Testis (tissue), 2 donors: Measurements from ENCODE around the gene IRX4.

ENCODE experiments used
- CTCF ChIP-seq, 3 experiments: fragments of 450-650 bp in 2 of 3; fragments of 200-600 bp in 1 of 3; sonication (generic) in 1 of 3; IDR thresholded peaks; one replicate each; pipeline ENCODE4 v1.5.1; 2016 to 2019; ENCODE audit warnings: antibody characterized with exemption in 3 of 3, mild to moderate bottlenecking in 2 of 3, moderate library complexity in 1 of 3
- POLR2A ChIP-seq: fragments of 450-650 bp; IDR thresholded peaks from one replicate; pipeline ENCODE4 v1.6.1; 2017; ENCODE audit warnings: antibody characterized with exemption, mild to moderate bottlenecking, moderate library complexity

- TF ChIP-seq CTCF (IDR thresholded peaks at IDR 0.05) (no peak), POLR2A (no peak)
These were observed 21.8 kb downstream of the IRX4 start for GRCh38 chr5:1860949-1861348.
